NB4 (cell line): ENCODE results near the gene ST6GALNAC3.

Source experiments
- CTCF ChIP-seq: IDR thresholded peaks from one replicate; pipeline ENCODE4 v1.5.1; 2012; ENCODE audit warnings: low read depth, low read length
- MAX ChIP-seq: IDR thresholded peaks from 2 replicates; pipeline ENCODE4 v1.6.1; 2011; ENCODE audit warnings: low read depth, low read length
- MYC ChIP-seq: IDR thresholded peaks from 2 replicates; pipeline ENCODE4 v1.6.1; 2011; ENCODE audit warnings: low read depth, low read length
- POLR2A ChIP-seq: IDR thresholded peaks from 2 replicates; pipeline ENCODE4 v1.6.1; 2011; ENCODE audit warnings: mild to moderate bottlenecking; ENCODE audit not compliant: insufficient read length; ENCODE audit errors: extremely low read depth

GRCh38 chr1:76264642-76265041 is 190.1 kb downstream of the ST6GALNAC3 start:
- TF ChIP-seq CTCF (no peak), POLR2A (no peak), MYC (no peak), MAX (no peak)
